Transverse colon (tissue), 4 donors: Measurements from ENCODE around the gene TMEM108. TPM values are rescaled to one million over a fixed set of nuclear protein-coding genes. Genes with fewer than 3 reads are reported as not detected.

Experiments
- DNase-seq: peaks from one replicate; pipeline ENCODE4 v3.0.0-alpha.2; 2019
- H3K27ac ChIP-seq, 4 donors: fragments of 200-600 bp; sonication (generic); 2 replicates each; pipeline ENCODE4 v1.5.1; 2016 to 2018; ENCODE audit warnings: inconsistent platforms in 4 of 4
- H3K27me3 ChIP-seq: fragments of 200-600 bp; sonication (generic); 2 replicates; pipeline ENCODE4 v1.5.1; 2017; ENCODE audit warnings: inconsistent platforms
- H3K36me3 ChIP-seq, 4 donors: fragments of 200-600 bp; sonication (generic); 2 replicates each; pipeline ENCODE4 v1.5.1; 2017 to 2019; ENCODE audit warnings: inconsistent platforms in 4 of 4
- H3K4me1 ChIP-seq, 4 donors: fragments of 200-600 bp; sonication (generic); 2 replicates each; pipeline ENCODE4 v1.5.1; 2017 to 2020; ENCODE audit warnings: inconsistent platforms in 4 of 4
- H3K4me3 ChIP-seq, 4 donors: fragments of 200-600 bp; sonication (generic); 1 replicate in 1 of 4; 2 replicates in 3 of 4; pipeline versions ENCODE4 v1.5.1 to v1.6.1; 2017 to 2019; ENCODE audit warnings: inconsistent platforms in 4 of 4
- H3K9me3 ChIP-seq, 2 donors: fragments of 200-600 bp; sonication (generic); 2 replicates each; pipeline ENCODE4 v1.5.1; 2017 to 2019; ENCODE audit warnings: inconsistent platforms in 2 of 2
- EP300 ChIP-seq: sonication (generic); formaldehyde crosslinking; IDR thresholded peaks from one replicate; pipeline ENCODE4 v1.6.1; 2017; ENCODE audit warnings: antibody characterized with exemption, low read depth
- POLR2A ChIP-seq: fragments of 450-650 bp; IDR thresholded peaks from one replicate; pipeline ENCODE4 v1.6.1; 2016; ENCODE audit warnings: antibody characterized with exemption, mild to moderate bottlenecking, moderate library complexity
- POLR2AphosphoS5 ChIP-seq, 3 donors: sonication (generic); formaldehyde crosslinking; IDR thresholded peaks; one replicate each; pipeline ENCODE4 v1.6.1; 2016; ENCODE audit warnings: antibody characterized with exemption in 3 of 3
- WGBS, 2 donors: methylation state at CpG; one replicate each; pipeline ENCODE4 v1.1.5; 2018; ENCODE audit warnings: low coverage in 1 of 2; 5-methylcytosine and 5-hydroxymethylcytosine counted together
- in situ Hi-C, 4 donors: fragments of 200-750 bp; cut with MboI; loops; one replicate each; pipeline versions ENCODE4 v1.15.0 to v1.15.1; 2017; ENCODE audit warnings: low sequenced_read_pairs in 3 of 4, low pct_ligation_motif_present in 1 of 4, low pct_unique_long_range_greater_than_20kb in 1 of 4
- intact Hi-C: fragments of 100-400 bp; cut with DNase I; formaldehyde crosslinking; loops from one replicate; pipeline ENCODE4 v1.15.1; 2023; ENCODE audit warnings: low total_unique reads
- total RNA-seq, 4 donors: library from RNA; depleted of rRNA; stranded (reverse); fragments of >200 nt; gene quantifications; one replicate each; pipeline ENCODE4 v1.1.0, GENCODE V29; 2016
- TF ChIP-seq, protein P1 (sequence below), 5 experiments: fragments of 200-600 bp in 3 of 5; fragments of 450-650 bp in 2 of 5; sonication (generic) in 3 of 5; IDR thresholded peaks; 1 replicate in 2 of 5; 2 replicates in 3 of 5; pipeline ENCODE4 v1.5.1; 2016 to 2017; ENCODE audit warnings: antibody characterized with exemption in 5 of 5, inconsistent platforms in 3 of 5, mild to moderate bottlenecking in 2 of 5, moderate library complexity in 1 of 5

Gene TMEM108
- total RNA-seq, 4 donors from 2014 or later, result 0.14 to 1.4 (median 0.80) TPM; not detected in 1

DNA sequence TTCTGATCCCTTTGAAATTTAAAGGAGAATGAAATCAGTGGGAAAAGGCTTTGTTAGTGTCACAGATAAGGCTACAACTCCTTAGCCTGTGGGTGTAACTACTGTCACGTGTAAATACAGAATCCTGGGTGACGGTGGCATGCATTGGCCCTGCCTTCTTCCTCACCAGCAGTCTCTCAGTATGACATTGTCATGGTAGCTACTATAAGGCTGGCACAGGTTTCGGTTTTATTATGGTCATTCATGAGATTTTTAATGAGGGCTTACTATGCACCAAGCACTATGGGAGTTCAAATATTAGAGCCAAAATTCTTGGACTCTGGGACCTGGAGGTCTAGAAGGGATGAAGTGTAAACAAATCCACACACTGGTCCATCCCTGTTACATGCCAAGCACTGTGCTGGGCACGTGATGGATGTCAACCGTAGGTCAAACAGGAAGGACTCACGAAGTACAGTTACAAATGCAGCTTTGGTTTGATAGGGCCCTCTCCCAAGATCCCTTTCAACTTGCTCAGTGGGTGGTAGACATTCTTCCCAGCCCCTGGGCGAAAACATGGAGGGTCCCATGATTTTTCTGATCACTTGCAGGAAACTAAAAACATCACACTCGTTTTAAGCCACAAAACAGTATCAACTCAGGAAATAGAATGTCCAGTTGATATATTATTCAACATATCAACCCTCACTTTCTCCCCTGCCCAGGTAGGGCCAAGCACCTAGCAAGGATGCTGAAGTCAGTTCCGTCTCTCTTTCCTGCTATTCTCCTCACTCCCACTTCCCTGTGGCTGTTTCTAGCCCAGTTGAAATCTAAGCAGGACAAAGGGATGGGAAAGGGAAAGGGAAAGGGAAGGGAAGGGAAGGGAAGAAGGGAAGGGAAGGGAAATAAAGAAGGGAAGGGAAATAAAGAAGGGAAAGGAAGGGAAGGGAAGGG, 387.0 kb downstream of the TMEM108 start:
- Histone ChIP-seq H3K27ac (no peak overlapping the region), H3K4me1 (peaks cover 0 to 5% (median 4%) of the 10 kb centered on the region in 4 donors), H3K27me3 (peaks cover 19% of the 10 kb centered on the region), H3K9me3 (no peaks in the 10 kb centered on the region), H3K4me3 (no peak overlapping the region), H3K36me3 (no peaks in the 10 kb centered on the region)
- TF ChIP-seq POLR2A, result no peak
- peak in 1 of 3 donors; percentile 19 for TF ChIP-seq POLR2AphosphoS5 (IDR thresholded peaks at IDR 0.05)
- in situ Hi-C loops, result loop anchor here in 2 of 4 donors (5.0 to 10.0 kb wide), 2 partner anchors 690 to 693 kb away; no protein-coding TSS in a partner anchor
- 74% methylated on average over 9 of the region's 9 CpGs; no CpG with 5 or more reads in 1 of the 2 donors for WGBS, 2 donors
- no peak for DNase-seq
- intact Hi-C loops, result no loop called here

DNA sequence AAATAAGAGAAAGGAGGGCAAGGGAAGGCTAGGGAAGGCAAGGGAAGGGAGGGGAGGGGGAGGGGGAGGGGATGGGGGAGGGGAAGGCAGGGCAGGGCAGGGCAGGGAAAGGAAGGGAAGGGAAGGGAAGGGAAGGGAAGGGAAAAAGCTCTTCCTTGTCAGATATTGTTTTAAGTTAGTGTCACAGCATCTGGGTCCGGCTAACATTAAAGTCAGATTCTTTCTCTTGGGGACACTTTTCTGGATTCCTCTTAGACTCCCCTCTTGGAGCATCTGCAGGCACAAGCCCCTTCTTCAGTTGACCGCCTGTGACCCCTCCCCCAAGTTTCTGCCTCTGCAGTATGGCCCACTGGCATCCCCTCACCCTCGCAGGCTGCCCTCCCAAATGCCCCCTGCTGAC, 387.7 kb downstream of the TMEM108 start:
- TF ChIP-seq EP300 (no peak), POLR2A (no peak), POLR2AphosphoS5 (IDR thresholded peaks at IDR 0.05) (no peak)
- TF ChIP-seq, protein P1, sequence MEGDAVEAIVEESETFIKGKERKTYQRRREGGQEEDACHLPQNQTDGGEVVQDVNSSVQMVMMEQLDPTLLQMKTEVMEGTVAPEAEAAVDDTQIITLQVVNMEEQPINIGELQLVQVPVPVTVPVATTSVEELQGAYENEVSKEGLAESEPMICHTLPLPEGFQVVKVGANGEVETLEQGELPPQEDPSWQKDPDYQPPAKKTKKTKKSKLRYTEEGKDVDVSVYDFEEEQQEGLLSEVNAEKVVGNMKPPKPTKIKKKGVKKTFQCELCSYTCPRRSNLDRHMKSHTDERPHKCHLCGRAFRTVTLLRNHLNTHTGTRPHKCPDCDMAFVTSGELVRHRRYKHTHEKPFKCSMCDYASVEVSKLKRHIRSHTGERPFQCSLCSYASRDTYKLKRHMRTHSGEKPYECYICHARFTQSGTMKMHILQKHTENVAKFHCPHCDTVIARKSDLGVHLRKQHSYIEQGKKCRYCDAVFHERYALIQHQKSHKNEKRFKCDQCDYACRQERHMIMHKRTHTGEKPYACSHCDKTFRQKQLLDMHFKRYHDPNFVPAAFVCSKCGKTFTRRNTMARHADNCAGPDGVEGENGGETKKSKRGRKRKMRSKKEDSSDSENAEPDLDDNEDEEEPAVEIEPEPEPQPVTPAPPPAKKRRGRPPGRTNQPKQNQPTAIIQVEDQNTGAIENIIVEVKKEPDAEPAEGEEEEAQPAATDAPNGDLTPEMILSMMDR (IDR thresholded peaks at IDR 0.05), result no peak
- Histone ChIP-seq H3K27ac (no peak overlapping the region), H3K9me3 (no peaks in the 10 kb centered on the region), H3K36me3 (no peaks in the 10 kb centered on the region), H3K4me3 (no peak overlapping the region), H3K4me1 (peaks cover 0 to 5% (median 4%) of the 10 kb centered on the region in 4 donors), H3K27me3 (peaks cover 19% of the 10 kb centered on the region)
- in situ Hi-C loops (loop anchor here in 1 of 4 donors (10.0 kb wide), 1 partner anchor 691 kb away; no protein-coding TSS in a partner anchor), intact Hi-C loops (no loop called here)
- DNase-seq, result no peak
- WGBS, 2 donors, result 70 to 73% methylated on average over 2 to 3 of the region's 3 CpGs

DNA sequence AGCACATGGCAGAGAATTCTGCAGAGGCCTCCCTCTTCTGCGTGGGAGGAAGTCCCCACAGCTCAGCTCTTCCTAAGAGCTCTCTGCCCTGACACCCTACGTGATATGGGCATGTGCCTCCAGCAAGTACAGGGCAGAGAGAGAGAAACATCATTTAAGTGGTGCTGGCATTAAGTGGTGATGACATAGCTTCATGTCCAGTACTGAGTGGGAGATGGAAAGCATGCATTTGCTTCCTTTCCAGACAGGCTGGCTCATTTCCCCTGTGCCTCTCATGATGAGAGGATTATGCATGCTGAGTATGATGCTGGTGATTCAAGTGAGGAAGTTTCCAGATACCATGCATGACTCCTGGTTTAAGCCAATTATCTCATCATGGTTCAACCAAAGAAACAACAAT, 388.5 kb downstream of the TMEM108 start:
- peaks cover 0 to 5% (median 4%) of the 10 kb centered on the region in 4 donors for H3K4me1 ChIP-seq
- H3K27ac ChIP-seq, result no peak overlapping the region
- no peaks in the 10 kb centered on the region for H3K9me3 ChIP-seq
- no peaks in the 10 kb centered on the region for H3K36me3 ChIP-seq
- DNase-seq, result no peak
- 87% methylated on average over 2 of the region's 2 CpGs; no CpG with 5 or more reads in 1 of the 2 donors for WGBS, 2 donors
- intact Hi-C loops, result no loop called here
- TF ChIP-seq POLR2AphosphoS5 (IDR thresholded peaks at IDR 0.05) (no peak), POLR2A (no peak), EP300 (no peak)
- TF ChIP-seq, protein P1 (IDR thresholded peaks at IDR 0.05), result no peak
- H3K4me3 ChIP-seq, result no peak overlapping the region
- peaks cover 19% of the 10 kb centered on the region for H3K27me3 ChIP-seq
- in situ Hi-C loops, result loop anchor here in 1 of 4 donors (10.0 kb wide), 1 partner anchor 692 kb away; no protein-coding TSS in a partner anchor

DNA sequence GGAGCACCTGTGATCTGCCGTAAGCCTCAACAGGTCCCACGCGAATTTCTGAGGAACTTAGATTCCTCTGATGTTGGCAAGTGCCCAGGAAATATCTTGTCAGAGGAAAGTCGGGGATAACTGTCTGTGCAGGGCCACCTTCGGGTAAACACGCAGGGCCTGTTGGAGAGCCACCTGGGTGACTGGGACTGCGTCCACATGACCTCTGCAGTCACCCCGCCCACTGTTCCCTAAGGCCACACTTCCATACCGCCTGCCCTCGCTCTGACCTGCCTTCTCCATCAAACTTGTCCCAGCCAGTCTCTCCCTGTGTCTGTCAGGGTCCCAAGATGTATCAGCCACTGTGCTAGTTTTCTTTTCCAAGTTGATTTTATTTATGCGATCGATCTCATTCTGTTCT, 390.4 kb downstream of the TMEM108 start:
- no peak for TF ChIP-seq POLR2AphosphoS5 (IDR thresholded peaks at IDR 0.05)
- Histone ChIP-seq H3K27ac (no peak overlapping the region), H3K4me1 (peaks cover 0 to 3% (median 0%) of the 10 kb centered on the region in 4 donors), H3K4me3 (no peak overlapping the region), H3K36me3 (no peaks in the 10 kb centered on the region), H3K27me3 (peaks cover 19% of the 10 kb centered on the region), H3K9me3 (no peaks in the 10 kb centered on the region)
- WGBS, 2 donors, result 67 to 78% methylated on average over 6 to 12 of the region's 12 CpGs
- intact Hi-C loops (no loop called here), in situ Hi-C loops (loop anchor here in 1 of 4 donors (10.0 kb wide), 1 partner anchor 694 kb away; no protein-coding TSS in a partner anchor)
- no peak for DNase-seq

DNA sequence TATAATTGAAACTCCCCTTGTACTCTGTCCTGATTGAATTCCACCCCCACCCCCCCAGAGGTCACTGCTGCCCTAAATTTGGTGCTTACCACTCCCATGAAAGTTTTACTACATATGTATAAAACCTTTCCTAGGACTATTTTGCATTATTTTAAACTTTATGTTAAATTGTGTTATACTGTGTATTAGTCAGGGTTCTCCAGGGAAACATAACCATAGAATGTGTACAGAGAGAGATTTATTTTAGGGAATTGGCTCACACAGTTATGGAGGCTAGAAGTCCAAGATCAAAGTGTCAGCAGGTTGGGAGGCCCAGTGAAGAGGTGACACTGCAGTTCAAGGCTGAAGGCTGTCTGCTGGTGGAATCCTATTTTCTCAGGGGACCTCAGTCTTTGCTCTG, 390.9 kb downstream of the TMEM108 start:
- TF ChIP-seq, protein P1 (IDR thresholded peaks at IDR 0.05), result no peak
- TF ChIP-seq EP300, result no peak
- no peaks in the 10 kb centered on the region for H3K4me1 ChIP-seq
- no peak overlapping the region for H3K4me3 ChIP-seq
- DNase-seq, result no peak
- H3K27me3 ChIP-seq, result peaks cover 19% of the 10 kb centered on the region
- no peak overlapping the region for H3K27ac ChIP-seq
- in situ Hi-C loops (loop anchor here in 1 of 4 donors (10.0 kb wide), 1 partner anchor 694 kb away; no protein-coding TSS in a partner anchor), intact Hi-C loops (no loop called here)
- H3K9me3 ChIP-seq, result no peaks in the 10 kb centered on the region
- no peaks in the 10 kb centered on the region for H3K36me3 ChIP-seq
